ENCODE results near the gene EMX2. TPM values are rescaled to one million over a fixed set of nuclear protein-coding genes. Genes with fewer than 3 reads are reported as not detected.
A peak's percentile ranks its signal among the peaks of the same experiment; 100 is the strongest.

EMX2 gene
- total and polyA plus RNA-seq, 2 donors (not counting 3 experiments of a cell fraction or from before 2014, with no cell fraction given): not detected

DNA sequence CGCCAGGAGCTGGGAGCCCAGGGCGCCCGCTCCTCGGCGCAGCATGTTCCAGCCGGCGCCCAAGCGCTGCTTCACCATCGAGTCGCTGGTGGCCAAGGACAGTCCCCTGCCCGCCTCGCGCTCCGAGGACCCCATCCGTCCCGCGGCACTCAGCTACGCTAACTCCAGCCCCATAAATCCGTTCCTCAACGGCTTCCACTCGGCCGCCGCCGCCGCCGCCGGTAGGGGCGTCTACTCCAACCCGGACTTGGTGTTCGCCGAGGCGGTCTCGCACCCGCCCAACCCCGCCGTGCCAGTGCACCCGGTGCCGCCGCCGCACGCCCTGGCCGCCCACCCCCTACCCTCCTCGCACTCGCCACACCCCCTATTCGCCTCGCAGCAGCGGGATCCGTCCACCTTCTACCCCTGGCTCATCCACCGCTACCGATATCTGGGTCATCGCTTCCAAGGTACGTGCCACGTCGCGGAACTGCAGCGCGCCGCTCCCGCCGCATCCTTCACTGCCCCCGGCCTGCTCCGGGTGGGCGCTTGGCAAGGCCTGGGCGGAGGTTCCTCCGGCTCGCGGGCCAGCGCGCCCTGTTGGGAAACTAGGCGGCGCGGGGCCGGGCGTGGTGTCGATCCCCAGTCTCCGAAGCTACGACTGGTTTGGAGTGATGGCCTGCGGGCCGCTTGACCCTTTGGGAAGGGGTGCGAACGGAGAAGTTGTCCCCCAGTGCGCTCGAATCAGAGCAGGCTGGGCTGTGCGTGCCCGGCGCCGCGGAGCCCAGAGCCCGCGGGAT is 868 bp downstream of the EMX2 start:
- peaks cover 90 to 97% of the 10 kb centered on the region in 2 experiments for H3K27me3 ChIP-seq (ENCODE audit: control insufficient read depth in 2 of 2, insufficient read depth in 2 of 2, low read length in 2 of 2)
- no peak overlapping the region for H3K27ac ChIP-seq (ENCODE audit: insufficient read depth, low read depth, low read length)
- no peak overlapping the region for H3K9ac ChIP-seq (replicated peaks; ENCODE audit: extremely low read depth, insufficient read depth, low read length)
- no peaks in the 10 kb centered on the region for H3K9me1 ChIP-seq (replicated peaks; ENCODE audit: control insufficient read depth, extremely low read depth, insufficient read depth, low read length)
- no TSS peak for BruUV-seq (replicated peaks)
- FAIRE-seq: peak; percentile 4
- H3K4me3 ChIP-seq (replicated peaks in 1 of 3; ENCODE audit: insufficient read depth in 1 of 3, low read depth in 1 of 3, low read length in 3 of 3): no peak overlapping the region
- ChIA-PET POLR2A (no interaction called here), CTCF (interaction anchor here (0.9 to 1.2 kb wide), 3 partner anchors 8 to 100 kb away, joined by 3 to 5 read pairs (median 4); no protein-coding TSS in a partner anchor)
- TF ChIP-seq POLR2A (IDR thresholded peaks at IDR 0.05; ENCODE audit: low read depth, low read length): no peak
- TF ChIP-seq JUN (IDR thresholded peaks at IDR 0.05; ENCODE audit: borderline replicate concordance, insufficient read depth, insufficient read length, low read depth): no peak
- TF ChIP-seq GATA2 (IDR thresholded peaks at IDR 0.05; ENCODE audit: insufficient read depth, insufficient read length, low read depth, low read length): no peak
- TF ChIP-seq MYC (IDR thresholded peaks at IDR 0.05; ENCODE audit: low read depth, low read length): no peak
- TF ChIP-seq FOS (IDR thresholded peaks at IDR 0.05; ENCODE audit: borderline replicate concordance, insufficient read depth, low read length): no peak
- no peak for TF ChIP-seq POLR2AphosphoS5 (IDR thresholded peaks at IDR 0.05; ENCODE audit: insufficient read depth, low read depth, low read length)
- TF ChIP-seq EZH2 (IDR thresholded peaks at IDR 0.05; ENCODE audit: borderline replicate concordance, low read depth, low read length, severe bottlenecking): peak; percentile 91
- TF ChIP-seq MAX (IDR thresholded peaks at IDR 0.05; ENCODE audit: insufficient read depth, insufficient read length): no peak
- TF ChIP-seq, protein P1, sequence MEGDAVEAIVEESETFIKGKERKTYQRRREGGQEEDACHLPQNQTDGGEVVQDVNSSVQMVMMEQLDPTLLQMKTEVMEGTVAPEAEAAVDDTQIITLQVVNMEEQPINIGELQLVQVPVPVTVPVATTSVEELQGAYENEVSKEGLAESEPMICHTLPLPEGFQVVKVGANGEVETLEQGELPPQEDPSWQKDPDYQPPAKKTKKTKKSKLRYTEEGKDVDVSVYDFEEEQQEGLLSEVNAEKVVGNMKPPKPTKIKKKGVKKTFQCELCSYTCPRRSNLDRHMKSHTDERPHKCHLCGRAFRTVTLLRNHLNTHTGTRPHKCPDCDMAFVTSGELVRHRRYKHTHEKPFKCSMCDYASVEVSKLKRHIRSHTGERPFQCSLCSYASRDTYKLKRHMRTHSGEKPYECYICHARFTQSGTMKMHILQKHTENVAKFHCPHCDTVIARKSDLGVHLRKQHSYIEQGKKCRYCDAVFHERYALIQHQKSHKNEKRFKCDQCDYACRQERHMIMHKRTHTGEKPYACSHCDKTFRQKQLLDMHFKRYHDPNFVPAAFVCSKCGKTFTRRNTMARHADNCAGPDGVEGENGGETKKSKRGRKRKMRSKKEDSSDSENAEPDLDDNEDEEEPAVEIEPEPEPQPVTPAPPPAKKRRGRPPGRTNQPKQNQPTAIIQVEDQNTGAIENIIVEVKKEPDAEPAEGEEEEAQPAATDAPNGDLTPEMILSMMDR (IDR thresholded peaks at IDR 0.05; ENCODE audit: extremely low read depth in 1 of 2, insufficient read depth in 1 of 2, low read depth in 1 of 2, low read length in 2 of 2): peak in 1 of 2 donors; percentile 23
- peaks cover 2% of the 10 kb centered on the region for H3K4me1 ChIP-seq (ENCODE audit: control insufficient read depth, extremely low read depth, insufficient read depth, low read length)
- no peak overlapping the region for H2AFZ ChIP-seq (ENCODE audit: low read depth, low read length)
- dilution Hi-C loops (cut with MboI; ENCODE audit: extremely low pct_ligation_motif_present, low sequenced_read_pairs): no loop called here
- intact Hi-C loops (cut with micrococcal nuclease): loop anchor here (2.0 to 5.0 kb wide), 2 partner anchors 86 to 503 kb away; partner anchors contain the start of gene RAB11FIP2
- H3K79me2 ChIP-seq (ENCODE audit: control insufficient read depth, insufficient read depth, low read length): no peaks in the 10 kb centered on the region
- no peaks in the 10 kb centered on the region for H3K9me3 ChIP-seq (replicated peaks; ENCODE audit: control insufficient read depth, insufficient read depth, low read length)
- DNase-seq (ENCODE audit: low read depth, low spot score): no peak
- no peak overlapping the region for H3K4me2 ChIP-seq (ENCODE audit: insufficient read depth, low read length)
- no peaks in the 10 kb centered on the region for H3K36me3 ChIP-seq (ENCODE audit: control insufficient read depth in 2 of 2, extremely low read depth in 1 of 2, insufficient read depth in 2 of 2, low read length in 2 of 2)
- H4K20me1 ChIP-seq (replicated peaks; ENCODE audit: control insufficient read depth, extremely low read depth, insufficient read depth, low read length): no peaks in the 10 kb centered on the region
